A549 (cell line): ENCODE data around the gene ASZ1. TPM values are rescaled to one million over a fixed set of nuclear protein-coding genes. Genes with fewer than 3 reads are reported as not detected.
"Not testable (repeated sequence)": the region's sequence is repeated elsewhere in the genome, so short reads cannot be mapped to it uniquely, and the experiment has no call there.

ENCODE experiments used
- ATAC-seq, 2 experiments: fragments of 200-7000 bp in 1 of 2; fragments of >200 bp in 1 of 2; cut with Nextera tagmentation in 1 of 2; cut with Tn5 transposase in 1 of 2; 3 replicates each; pipeline versions ENCODE4 v1.8.0 to v1.9.1; 2018 to 2020; ENCODE audit warnings: mild to moderate bottlenecking in 1 of 2, moderate library complexity in 1 of 2
- CTCF ChIA-PET: fragments of 300-600 bp; sonication (Branson Sonifier 250); formaldehyde crosslinking; extraction: SDS; loops from one replicate; lab custom pipeline; 2021; ENCODE audit warnings: antibody characterized with exemption, inconsistent platforms; lab: Yijun Ruan, JAX
- POLR2A ChIA-PET: fragments of 350-600 bp; formaldehyde crosslinking; extraction: SDS; loops from one replicate; lab custom pipeline; 2021; ENCODE audit warnings: antibody characterized with exemption, inconsistent platforms; lab: Yijun Ruan, JAX
- DNase-seq, 2 experiments: peaks; one replicate each; pipeline versions ENCODE4 v3.0.0 to v3.0.0-alpha.2; 2011 to 2016; ENCODE audit warnings: low read depth in 1 of 2, low spot score in 1 of 2
- FAIRE-seq: peaks from 2 replicates; lab custom pipeline; 2011; peaks lifted over from hg19 to GRCh38; lab: Jason Lieb, UNC
- H3K27ac ChIP-seq, 2 experiments: fragments of >200 bp; sonication (Bioruptor Twin); formaldehyde crosslinking; 3 replicates each; pipeline ENCODE4 v1.5.1; 2016 to 2017
- H3K4me1 ChIP-seq: fragments of >200 bp; sonication (Bioruptor Twin); formaldehyde crosslinking; 3 replicates; pipeline ENCODE4 v1.6.1; 2016
- H3K4me2 ChIP-seq: fragments of >200 bp; sonication (Bioruptor Twin); formaldehyde crosslinking; 3 replicates; pipeline ENCODE4 v1.6.1; 2016
- H3K4me3 ChIP-seq: fragments of >200 bp; sonication (Bioruptor Twin); formaldehyde crosslinking; 3 replicates; pipeline ENCODE4 v1.5.1; 2016
- H3K9me3 ChIP-seq: fragments of >200 bp; sonication (Bioruptor Twin); formaldehyde crosslinking; 3 replicates; pipeline ENCODE4 v1.6.1; 2016
- ATOH8 ChIP-seq: fragments of 250-450 bp; sonication (Bioruptor Pico); IDR thresholded peaks from 2 replicates; pipeline ENCODE4 v1.5.0; 2020; ENCODE audit warnings: low read depth, mild to moderate bottlenecking, moderate library complexity
- BCL3 ChIP-seq: fragments of >200 bp; sonication (Bioruptor Twin); formaldehyde crosslinking; IDR thresholded peaks from 3 replicates; pipeline ENCODE4 v1.6.1; 2016
- CEBPB ChIP-seq, 2 experiments: fragments of >200 bp in 1 of 2; sonication (Bioruptor Twin) in 1 of 2; formaldehyde crosslinking in 1 of 2; IDR thresholded peaks; 2 replicates each; pipeline ENCODE4 v1.6.1; 2012 to 2016
- CHD2 ChIP-seq: fragments of 150-350 bp; IDR thresholded peaks from 2 replicates; pipeline ENCODE4 v1.6.1; 2014; ENCODE audit warnings: low read length; ENCODE audit not compliant: partially characterized antibody
- E2F6 ChIP-seq: IDR thresholded peaks from 2 replicates; pipeline ENCODE4 v1.6.1; 2012; ENCODE audit warnings: low read depth, borderline replicate concordance
- ESRRA ChIP-seq: fragments of 150-350 bp; IDR thresholded peaks from 2 replicates; pipeline ENCODE4 v1.6.1; 2014; ENCODE audit warnings: mild to moderate bottlenecking, low read length, borderline replicate concordance
- FOSL2 ChIP-seq, 2 experiments: fragments of 450-650 bp in 1 of 2; fragments of >200 bp in 1 of 2; sonication (Bioruptor Twin) in 1 of 2; formaldehyde crosslinking; IDR thresholded peaks; 2 replicates each; pipeline versions ENCODE4 v1.5.0 to v1.6.1; 2016 to 2020; ENCODE audit warnings: mild to moderate bottlenecking in 1 of 2, moderate library complexity in 1 of 2
- FOXS1 ChIP-seq: fragments of 250-450 bp; sonication (Bioruptor Pico); IDR thresholded peaks from 2 replicates; pipeline ENCODE4 v1.5.0; 2020; ENCODE audit warnings: mild to moderate bottlenecking, moderate library complexity
- HDAC2 ChIP-seq: fragments of 200-600 bp; sonication (generic); IDR thresholded peaks from 2 replicates; pipeline ENCODE4 v1.6.1; 2016
- HEYL ChIP-seq: fragments of 250-450 bp; sonication (Bioruptor Pico); IDR thresholded peaks from 2 replicates; pipeline ENCODE4 v1.8.0; 2021; ENCODE audit warnings: mild to moderate bottlenecking, moderate library complexity
- HMGXB4 ChIP-seq: fragments of 250-450 bp; sonication (Bioruptor Pico); IDR thresholded peaks from 2 replicates; pipeline ENCODE4 v1.5.0; 2021; ENCODE audit warnings: mild to moderate bottlenecking, moderate library complexity, borderline replicate concordance
- HOXA7 ChIP-seq: fragments of 250-450 bp; sonication (Bioruptor Pico); IDR thresholded peaks from 2 replicates; pipeline ENCODE4 v1.5.0; 2020; ENCODE audit warnings: mild to moderate bottlenecking, moderate library complexity
- HOXB5 ChIP-seq: fragments of 250-450 bp; sonication (Bioruptor Pico); IDR thresholded peaks from 2 replicates; pipeline ENCODE4 v1.5.0; 2020; ENCODE audit warnings: mild to moderate bottlenecking, moderate library complexity
- JUN ChIP-seq, 2 experiments: fragments of >200 bp; sonication (Bioruptor Twin); formaldehyde crosslinking; IDR thresholded peaks; 2 replicates in 1 of 2; 3 replicates in 1 of 2; pipeline ENCODE4 v1.6.1; 2016 to 2017
- JUNB ChIP-seq: fragments of >200 bp; sonication (Bioruptor Twin); formaldehyde crosslinking; IDR thresholded peaks from 2 replicates; pipeline ENCODE4 v1.6.1; 2016
- MYC ChIP-seq: IDR thresholded peaks from 2 replicates; pipeline ENCODE4 v1.6.1; 2012; ENCODE audit warnings: mild to moderate bottlenecking, inconsistent platforms, low read length, improper control_type of control experiment, borderline replicate concordance
- NFE2L2 ChIP-seq: fragments of 150-350 bp; conservative IDR thresholded peaks from 2 replicates; pipeline ENCODE4 v1.6.1; 2014; ENCODE audit warnings: low read length
- NPAS2 ChIP-seq: fragments of 250-450 bp; sonication (Bioruptor Pico); IDR thresholded peaks from 2 replicates; pipeline ENCODE4 v1.8.0; 2022; ENCODE audit warnings: mild to moderate bottlenecking, moderate library complexity, borderline replicate concordance
- PBX3 ChIP-seq: IDR thresholded peaks from 2 replicates; pipeline ENCODE4 v1.6.1; 2012
- PHF8 ChIP-seq: fragments of 200-600 bp; sonication (generic); IDR thresholded peaks from 2 replicates; pipeline ENCODE4 v1.6.1; 2016; ENCODE audit warnings: low read depth, mild to moderate bottlenecking, antibody characterized with exemption, moderate library complexity, borderline replicate concordance
- POLR2A ChIP-seq: IDR thresholded peaks from 2 replicates; pipeline ENCODE4 v1.6.1; 2012; ENCODE audit warnings: mild to moderate bottlenecking, low read length
- POLR2AphosphoS2 ChIP-seq: conservative IDR thresholded peaks from 2 replicates; pipeline ENCODE4 v1.6.1; 2012; ENCODE audit warnings: low read length, improper control_type of control experiment, inconsistent platforms
- RARB ChIP-seq: fragments of 250-450 bp; sonication (Bioruptor Pico); IDR thresholded peaks from 2 replicates; pipeline ENCODE4 v1.8.0; 2021; ENCODE audit warnings: mild to moderate bottlenecking, moderate library complexity
- RCOR1 ChIP-seq: fragments of 150-350 bp; IDR thresholded peaks from 2 replicates; pipeline ENCODE4 v1.6.1; 2014; ENCODE audit warnings: antibody characterized with exemption, low read length, low read depth
- RFX5 ChIP-seq: fragments of 450-650 bp; IDR thresholded peaks from 2 replicates; pipeline ENCODE4 v1.7.1; 2014; ENCODE audit warnings: antibody characterized with exemption, mild to moderate bottlenecking, moderate library complexity
- RNF2 ChIP-seq: fragments of 200-600 bp; sonication (generic); IDR thresholded peaks from 2 replicates; pipeline ENCODE4 v1.6.1; 2016; ENCODE audit warnings: low read depth, mild to moderate bottlenecking, antibody characterized with exemption, moderate library complexity, borderline replicate concordance
- SREBF2 ChIP-seq: fragments of 450-650 bp; IDR thresholded peaks from 2 replicates; pipeline ENCODE4 v1.6.1; 2014; ENCODE audit warnings: mild to moderate bottlenecking, moderate library complexity
- ZC3H11A ChIP-seq: fragments of 450-650 bp; IDR thresholded peaks from 2 replicates; pipeline ENCODE4 v1.6.1; 2014; ENCODE audit warnings: antibody characterized with exemption, mild to moderate bottlenecking
- WGBS: methylation state at CpG from one replicate; pipeline ENCODE4 v1.1.6; 2017; ENCODE audit errors: missing lambda C conversion rate; 5-methylcytosine and 5-hydroxymethylcytosine counted together
- polyA plus RNA-seq, 4 experiments: library from polyadenylated mRNA; depleted of rRNA in 3 of 4; stranded (reverse); fragments of >200 nt; fragmentation: RNase III in 1 of 4; extraction: RNeasy Plus Mini Kit Qiagen cat#74134 plus additional on column Dnase treatment in 1 of 4; gene quantifications; 2 replicates in 3 of 4; 3 replicates in 1 of 4; pipeline ENCODE4 v1.2.3, GENCODE V29; 2011 to 2017

The ASZ1 gene
- polyA plus RNA-seq, 2 of the 4 experiments (the other 2 are of a cell fraction), result not detected

- H3K9me3 ChIP-seq, result no peaks in the 10 kb centered on the region
- no peaks in the 10 kb centered on the region for H3K4me1 ChIP-seq
- no peak for DNase-seq
- ChIA-PET CTCF (interaction anchor here (1.3 kb wide), 1 partner anchor 237 kb away, joined by 6 read pairs; no protein-coding TSS in a partner anchor), POLR2A (no interaction called here)
- 64% methylated on average over 2 of the region's 2 CpGs for WGBS
- no peak for FAIRE-seq
- no peak for ATAC-seq
- no peak overlapping the region for H3K4me3 ChIP-seq
- no peak for TF ChIP-seq JUNB
- no peak for TF ChIP-seq CHD2
- TF ChIP-seq HOXB5 (CRISPR knock-in tag), result no peak
- no peak for TF ChIP-seq HEYL
- no peak for TF ChIP-seq JUN (IDR thresholded peaks at IDR 0.05)
- TF ChIP-seq NFE2L2, result no peak
- no peak for TF ChIP-seq HOXA7 (CRISPR knock-in tag)
- no peak for TF ChIP-seq ZC3H11A
- no peak for TF ChIP-seq ESRRA
- no peak for TF ChIP-seq CEBPB (IDR thresholded peaks at IDR 0.05)
- no peak for TF ChIP-seq RNF2
- TF ChIP-seq BCL3, result no peak
- TF ChIP-seq E2F6, result no peak
- H3K4me2 ChIP-seq, result no peak overlapping the region
- H3K27ac ChIP-seq, result no peak overlapping the region
Measured at GRCh38 chr7:117435475-117436043, 8.3 kb upstream of the ASZ1 start.

- H3K9me3 ChIP-seq, result no peaks in the 10 kb centered on the region
- DNase-seq (no peak), ATAC-seq (no peak), FAIRE-seq (no peak)
- no peaks in the 10 kb centered on the region for H3K4me1 ChIP-seq
- no peak overlapping the region for H3K4me2 ChIP-seq
- CTCF ChIA-PET, result no interaction called here
- 39% methylated on average over 3 of the region's 3 CpGs for WGBS
- POLR2A ChIA-PET, result no interaction called here
- TF ChIP-seq RNF2, result no peak
- TF ChIP-seq ATOH8 (CRISPR knock-in tag), result no peak
- no peak for TF ChIP-seq MYC
- no peak for TF ChIP-seq BCL3
- TF ChIP-seq RCOR1, result no peak
- TF ChIP-seq HEYL, result no peak
- TF ChIP-seq POLR2A, result no peak
- no peak for TF ChIP-seq POLR2AphosphoS2
- no peak for TF ChIP-seq NPAS2 (CRISPR knock-in tag)
- no peak for TF ChIP-seq FOXS1 (CRISPR knock-in tag)
- no peak for TF ChIP-seq RARB (CRISPR knock-in tag)
- TF ChIP-seq RFX5, result no peak
- no peak for TF ChIP-seq CHD2
- no peak for TF ChIP-seq HDAC2
- no peak for TF ChIP-seq PBX3
- TF ChIP-seq SREBF2, result no peak
- TF ChIP-seq PHF8, result no peak
- no peak for TF ChIP-seq FOSL2 (IDR thresholded peaks at IDR 0.05)
- TF ChIP-seq FOSL2 (CRISPR knock-in tag; IDR thresholded peaks at IDR 0.05), result no peak
- TF ChIP-seq HMGXB4 (CRISPR knock-in tag), result no peak
- no peak for TF ChIP-seq JUNB
- no peak overlapping the region for H3K4me3 ChIP-seq
- H3K27ac ChIP-seq, result no peak overlapping the region
Measured at GRCh38 chr7:117424090-117424829, 3.0 kb downstream of the ASZ1 start.

- H3K9me3 ChIP-seq, ATAC-seq, CTCF ChIA-PET, H3K4me3 ChIP-seq, FAIRE-seq, H3K4me2 ChIP-seq, H3K27ac ChIP-seq, DNase-seq, POLR2A ChIA-PET, H3K4me1 ChIP-seq: not testable (repeated sequence)
- 78% methylated on average over 1 of the region's 1 CpG for WGBS
Measured at GRCh38 chr7:117414591-117414990, 12.7 kb downstream of the ASZ1 start.
